ENCODE results near the gene ZNF768.
"Not testable (repeated sequence)": the region's sequence is repeated elsewhere in the genome, so short reads cannot be mapped to it uniquely, and the experiment has no call there.

ZNF768 gene

GRCh38 chr16:30503403-30504296, 22.7 kb downstream of the ZNF768 start:
- no peak for DNase-seq

- DNase-seq = no peak
Observed at GRCh38 chr16:30499284-30499683, 27.1 kb downstream of the ZNF768 start.

- no peak for DNase-seq
Observed at GRCh38 chr16:30494709-30495108, 31.7 kb downstream of the ZNF768 start.

- DNase-seq = no peak
Observed at GRCh38 chr16:30493941-30494488, 32.4 kb downstream of the ZNF768 start.

GRCh38 chr16:30491744-30492308, 34.5 kb downstream of the ZNF768 start:
- no peak for DNase-seq

- no peak for DNase-seq
Observed at GRCh38 chr16:30491229-30491628, 35.1 kb downstream of the ZNF768 start.

GRCh38 chr16:30490210-30490609, 36.2 kb downstream of the ZNF768 start:
- DNase-seq = no peak

GRCh38 chr16:30488764-30489605, 37.4 kb downstream of the ZNF768 start:
- no peak for DNase-seq

GRCh38 chr16:30485818-30486436, 40.4 kb downstream of the ZNF768 start:
- no peak for DNase-seq

GRCh38 chr16:30484887-30485286, 41.5 kb downstream of the ZNF768 start:
- no peak for DNase-seq

GRCh38 chr16:30482366-30482765, 44.0 kb downstream of the ZNF768 start:
- no peak for DNase-seq

GRCh38 chr16:30481381-30481780, 45.0 kb downstream of the ZNF768 start:
- no peak for DNase-seq

GRCh38 chr16:30478766-30479478, 47.4 kb downstream of the ZNF768 start:
- DNase-seq = no peak

- DNase-seq = not testable (repeated sequence)
Observed at GRCh38 chr16:30477773-30478172, 48.6 kb downstream of the ZNF768 start.

- DNase-seq = no peak
Observed at GRCh38 chr16:30476991-30477390, 49.4 kb downstream of the ZNF768 start.

GRCh38 chr16:30474684-30475083, 51.7 kb downstream of the ZNF768 start:
- no peak for DNase-seq

- no peak for DNase-seq
Observed at GRCh38 chr16:30474074-30474452, 52.3 kb downstream of the ZNF768 start.
